HepG2 (cell line): ENCODE measurements around the gene TPBGL. TPM values are rescaled to one million over a fixed set of nuclear protein-coding genes. Genes with fewer than 3 reads are reported as not detected.

Experiments
- BRF2 ChIP-seq: sonication (generic); formaldehyde crosslinking; IDR thresholded peaks from 2 replicates; pipeline ENCODE4 v1.8.1; 2022; ENCODE audit warnings: mild to moderate bottlenecking, missing genetic modification reagents
- FOXM1 ChIP-seq: sonication (generic); formaldehyde crosslinking; IDR thresholded peaks from 2 replicates; pipeline ENCODE4 v1.5.0; 2020; ENCODE audit warnings: missing genetic modification reagents
- MLXIP ChIP-seq: sonication (generic); formaldehyde crosslinking; IDR thresholded peaks from 2 replicates; pipeline ENCODE4 v1.9.0; 2021; ENCODE audit warnings: missing genetic modification reagents, borderline replicate concordance
- MTF2 ChIP-seq: sonication (generic); formaldehyde crosslinking; IDR thresholded peaks from 2 replicates; pipeline ENCODE4 v1.5.0; 2020; ENCODE audit warnings: missing genetic modification reagents, borderline replicate concordance
- NFE2L2 ChIP-seq: fragments of 150-350 bp; IDR thresholded peaks from 2 replicates; pipeline ENCODE4 v1.6.1; 2014; ENCODE audit warnings: low read length
- RBAK ChIP-seq: sonication (generic); formaldehyde crosslinking; IDR thresholded peaks from 2 replicates; pipeline ENCODE4 v1.5.1; 2020; ENCODE audit warnings: mild to moderate bottlenecking, missing genetic modification reagents
- TP53 ChIP-seq: sonication (generic); formaldehyde crosslinking; conservative IDR thresholded peaks from 2 replicates; pipeline ENCODE4 v1.4.0; 2020; ENCODE audit warnings: missing genetic modification reagents
- ZBTB7A ChIP-seq: sonication (generic); formaldehyde crosslinking; IDR thresholded peaks from 2 replicates; pipeline ENCODE4 v1.8.0; 2022; ENCODE audit warnings: mild to moderate bottlenecking, missing genetic modification reagents
- ZBTB7B ChIP-seq: sonication (generic); formaldehyde crosslinking; IDR thresholded peaks from 2 replicates; pipeline ENCODE4 v1.4.0; 2020; ENCODE audit warnings: missing genetic modification reagents
- ZNF512B ChIP-seq: sonication (generic); formaldehyde crosslinking; IDR thresholded peaks from 2 replicates; pipeline ENCODE4 v1.5.1; 2020; ENCODE audit warnings: missing genetic modification reagents, mild to moderate bottlenecking, borderline replicate concordance
- ZNF746 ChIP-seq: sonication (generic); formaldehyde crosslinking; IDR thresholded peaks from 2 replicates; pipeline ENCODE4 v1.8.0; 2022; ENCODE audit warnings: mild to moderate bottlenecking, missing genetic modification reagents
- polyA plus RNA-seq, 8 experiments: library from polyadenylated mRNA; depleted of rRNA in 3 of 8; stranded (reverse) in 7 of 8; unstranded in 1 of 8; fragments of >200 nt; fragmentation: Illumina TruSeq in 4 of 8; extraction: Trizol in 4 of 8; gene quantifications; 2 replicates each; pipeline versions ENCODE4 v1.2.1 to v1.2.3, GENCODE V29; 2011 to 2016; ENCODE audit warnings: low read depth in 4 of 8, missing spikeins in 1 of 8, mixed read lengths in 1 of 8; ENCODE audit not compliant: insufficient read depth in 1 of 8
- total RNA-seq, 5 experiments: library from RNA; depleted of rRNA; stranded (reverse); fragments of >200 nt; fragmentation: Illumina TruSeq; extraction: Trizol; gene quantifications; 2 replicates each; pipeline ENCODE4 v1.2.3, GENCODE V29; 2016; ENCODE audit warnings: low read depth in 1 of 5
- TF ChIP-seq, protein P1 (sequence below): sonication (generic); formaldehyde crosslinking; IDR thresholded peaks from 2 replicates; pipeline ENCODE4 v1.4.0; 2020; ENCODE audit warnings: missing genetic modification reagents
- TF ChIP-seq, protein P2 (sequence below): IDR thresholded peaks from 2 replicates; pipeline ENCODE4 v1.6.1; 2012; ENCODE audit warnings: low read depth, low read length, improper control_type of control experiment

TPBGL gene
- total and polyA plus RNA-seq, 2 of the 13 experiments (the other 11 are each of a cell fraction or from before 2014, with no cell fraction given): not detected

DNA sequence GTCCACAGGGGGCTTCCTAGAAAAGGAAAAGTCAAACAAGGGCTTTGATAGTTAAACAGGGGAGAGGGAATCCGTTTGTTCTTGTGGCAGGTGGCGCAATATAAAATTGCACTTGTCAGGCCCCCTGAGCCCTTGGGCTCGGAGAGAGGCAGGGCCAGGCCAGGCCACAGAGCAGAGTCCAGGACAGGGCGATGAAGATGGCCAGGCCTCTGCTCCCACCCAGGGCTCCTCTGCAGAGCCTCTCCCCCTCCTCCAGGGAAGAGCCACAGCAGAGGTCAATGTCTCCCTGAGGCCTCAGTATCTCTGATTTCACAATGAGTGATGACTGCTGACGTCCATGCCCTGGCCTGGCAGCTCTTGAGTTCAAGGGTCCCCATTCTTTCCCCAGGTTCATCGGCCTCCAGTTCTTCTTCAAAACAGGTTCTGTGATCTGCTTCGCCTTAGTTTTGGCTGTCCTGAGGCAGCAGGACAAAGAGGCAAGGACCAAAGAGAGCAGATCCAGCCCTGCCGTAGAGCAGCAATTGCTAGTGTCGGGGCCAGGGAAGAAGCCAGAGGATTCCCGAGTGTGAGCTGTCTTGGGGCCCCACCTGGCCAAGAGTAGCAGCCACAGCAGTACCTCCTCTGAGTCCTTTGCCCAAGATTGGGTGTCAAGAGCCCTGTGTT lies 36.4 kb upstream of the TPBGL start (continued):
- TF ChIP-seq MLXIP (CRISPR knock-in tag): no peak
- TF ChIP-seq TP53 (CRISPR knock-in tag): no peak
- TF ChIP-seq MTF2: no peak
- TF ChIP-seq ZBTB7A (CRISPR knock-in tag): peak; percentile 80; the same call in 1 of the 2 replicates
- TF ChIP-seq ZNF746: peak; percentile 68; the same call in 1 of the 2 replicates
- TF ChIP-seq ZNF512B (CRISPR knock-in tag): no peak; the same call in 1 of the 2 replicates
- TF ChIP-seq RBAK: no peak
- TF ChIP-seq BRF2 (CRISPR knock-in tag): peak; percentile 37; the same call in 1 of the 2 replicates
- no peak for TF ChIP-seq FOXM1
- TF ChIP-seq NFE2L2: no peak
- TF ChIP-seq, protein P1, sequence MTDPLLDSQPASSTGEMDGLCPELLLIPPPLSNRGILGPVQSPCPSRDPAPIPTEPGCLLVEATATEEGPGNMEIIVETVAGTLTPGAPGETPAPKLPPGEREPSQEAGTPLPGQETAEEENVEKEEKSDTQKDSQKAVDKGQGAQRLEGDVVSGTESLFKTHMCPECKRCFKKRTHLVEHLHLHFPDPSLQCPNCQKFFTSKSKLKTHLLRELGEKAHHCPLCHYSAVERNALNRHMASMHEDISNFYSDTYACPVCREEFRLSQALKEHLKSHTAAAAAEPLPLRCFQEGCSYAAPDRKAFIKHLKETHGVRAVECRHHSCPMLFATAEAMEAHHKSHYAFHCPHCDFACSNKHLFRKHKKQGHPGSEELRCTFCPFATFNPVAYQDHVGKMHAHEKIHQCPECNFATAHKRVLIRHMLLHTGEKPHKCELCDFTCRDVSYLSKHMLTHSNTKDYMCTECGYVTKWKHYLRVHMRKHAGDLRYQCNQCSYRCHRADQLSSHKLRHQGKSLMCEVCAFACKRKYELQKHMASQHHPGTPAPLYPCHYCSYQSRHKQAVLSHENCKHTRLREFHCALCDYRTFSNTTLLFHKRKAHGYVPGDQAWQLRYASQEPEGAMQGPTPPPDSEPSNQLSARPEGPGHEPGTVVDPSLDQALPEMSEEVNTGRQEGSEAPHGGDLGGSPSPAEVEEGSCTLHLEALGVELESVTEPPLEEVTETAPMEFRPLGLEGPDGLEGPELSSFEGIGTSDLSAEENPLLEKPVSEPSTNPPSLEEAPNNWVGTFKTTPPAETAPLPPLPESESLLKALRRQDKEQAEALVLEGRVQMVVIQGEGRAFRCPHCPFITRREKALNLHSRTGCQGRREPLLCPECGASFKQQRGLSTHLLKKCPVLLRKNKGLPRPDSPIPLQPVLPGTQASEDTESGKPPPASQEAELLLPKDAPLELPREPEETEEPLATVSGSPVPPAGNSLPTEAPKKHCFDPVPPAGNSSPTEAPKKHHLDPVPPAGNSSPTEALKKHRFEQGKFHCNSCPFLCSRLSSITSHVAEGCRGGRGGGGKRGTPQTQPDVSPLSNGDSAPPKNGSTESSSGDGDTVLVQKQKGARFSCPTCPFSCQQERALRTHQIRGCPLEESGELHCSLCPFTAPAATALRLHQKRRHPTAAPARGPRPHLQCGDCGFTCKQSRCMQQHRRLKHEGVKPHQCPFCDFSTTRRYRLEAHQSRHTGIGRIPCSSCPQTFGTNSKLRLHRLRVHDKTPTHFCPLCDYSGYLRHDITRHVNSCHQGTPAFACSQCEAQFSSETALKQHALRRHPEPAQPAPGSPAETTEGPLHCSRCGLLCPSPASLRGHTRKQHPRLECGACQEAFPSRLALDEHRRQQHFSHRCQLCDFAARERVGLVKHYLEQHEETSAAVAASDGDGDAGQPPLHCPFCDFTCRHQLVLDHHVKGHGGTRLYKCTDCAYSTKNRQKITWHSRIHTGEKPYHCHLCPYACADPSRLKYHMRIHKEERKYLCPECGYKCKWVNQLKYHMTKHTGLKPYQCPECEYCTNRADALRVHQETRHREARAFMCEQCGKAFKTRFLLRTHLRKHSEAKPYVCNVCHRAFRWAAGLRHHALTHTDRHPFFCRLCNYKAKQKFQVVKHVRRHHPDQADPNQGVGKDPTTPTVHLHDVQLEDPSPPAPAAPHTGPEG (CRISPR knock-in tag): no peak
- TF ChIP-seq, protein P2, sequence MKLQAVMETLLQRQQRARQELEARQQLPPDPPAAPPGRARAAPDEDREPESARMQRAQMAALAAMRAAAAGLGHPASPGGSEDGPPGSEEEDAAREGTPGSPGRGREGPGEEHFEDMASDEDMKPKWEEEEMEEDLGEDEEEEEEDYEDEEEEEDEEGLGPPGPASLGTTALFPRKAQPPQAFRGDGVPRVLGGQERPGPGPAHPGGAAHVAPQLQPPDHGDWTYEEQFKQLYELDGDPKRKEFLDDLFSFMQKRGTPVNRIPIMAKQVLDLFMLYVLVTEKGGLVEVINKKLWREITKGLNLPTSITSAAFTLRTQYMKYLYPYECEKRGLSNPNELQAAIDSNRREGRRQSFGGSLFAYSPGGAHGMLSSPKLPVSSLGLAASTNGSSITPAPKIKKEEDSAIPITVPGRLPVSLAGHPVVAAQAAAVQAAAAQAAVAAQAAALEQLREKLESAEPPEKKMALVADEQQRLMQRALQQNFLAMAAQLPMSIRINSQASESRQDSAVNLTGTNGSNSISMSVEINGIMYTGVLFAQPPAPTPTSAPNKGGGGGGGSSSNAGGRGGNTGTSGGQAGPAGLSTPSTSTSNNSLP: no peak; the same call in 1 of the 2 replicates
- peak; percentile 97 for TF ChIP-seq ZBTB7B (CRISPR knock-in tag)
